ENCODE measurements around the gene OR2D2.
"Not testable (repeated sequence)": the region's sequence is repeated elsewhere in the genome, so short reads cannot be mapped to it uniquely, and the experiment has no call there.

Gene OR2D2

GRCh38 chr11:6892400-6892799 is at the start of gene OR2D2:
TSS of gene OR2D2 (minus strand) at chr11:6892500. CDS start at chr11:6892500, 0 bp downstream.
- no peak for DNase-seq

DNA sequence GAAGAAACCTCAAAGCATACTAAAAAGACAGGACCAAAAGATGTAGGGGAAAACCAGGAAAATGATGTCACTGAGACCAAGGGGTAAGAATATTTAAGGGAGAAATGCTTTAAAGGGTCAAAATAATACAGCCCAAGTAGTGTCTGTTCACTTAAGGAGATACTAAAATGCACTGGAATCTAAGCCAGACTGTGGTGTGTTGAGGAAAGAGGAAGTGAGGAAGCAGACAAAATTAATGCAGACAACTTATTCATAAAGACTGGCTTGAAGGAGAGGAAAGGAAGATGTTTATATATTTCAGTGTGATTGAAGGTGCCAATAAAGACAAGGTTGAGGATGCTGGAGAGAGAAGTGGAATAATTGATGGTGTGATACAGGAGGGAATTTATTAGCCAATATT is 49.7 kb upstream of the OR2D2 start:
- DNase-seq, result no peak

DNA sequence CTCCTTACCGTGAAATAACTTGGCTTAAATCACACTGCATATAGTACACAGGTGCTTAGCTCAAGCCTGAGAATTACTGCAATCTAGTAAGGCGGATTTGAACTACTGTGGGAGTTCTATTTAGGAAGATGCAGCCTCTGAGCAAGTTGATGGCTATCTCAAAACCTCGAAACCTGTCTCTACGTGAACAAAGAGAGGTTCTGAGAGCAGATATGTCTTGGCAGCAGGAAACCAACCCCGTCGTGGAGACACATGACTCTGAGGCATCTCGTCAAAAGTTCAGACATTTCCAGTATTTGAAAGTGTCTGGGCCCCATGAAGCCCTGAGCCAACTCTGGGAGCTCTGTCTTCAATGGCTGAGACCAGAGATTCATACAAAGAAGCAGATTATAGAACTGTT is 39.8 kb upstream of the OR2D2 start:
- DNase-seq, result no peak

DNA sequence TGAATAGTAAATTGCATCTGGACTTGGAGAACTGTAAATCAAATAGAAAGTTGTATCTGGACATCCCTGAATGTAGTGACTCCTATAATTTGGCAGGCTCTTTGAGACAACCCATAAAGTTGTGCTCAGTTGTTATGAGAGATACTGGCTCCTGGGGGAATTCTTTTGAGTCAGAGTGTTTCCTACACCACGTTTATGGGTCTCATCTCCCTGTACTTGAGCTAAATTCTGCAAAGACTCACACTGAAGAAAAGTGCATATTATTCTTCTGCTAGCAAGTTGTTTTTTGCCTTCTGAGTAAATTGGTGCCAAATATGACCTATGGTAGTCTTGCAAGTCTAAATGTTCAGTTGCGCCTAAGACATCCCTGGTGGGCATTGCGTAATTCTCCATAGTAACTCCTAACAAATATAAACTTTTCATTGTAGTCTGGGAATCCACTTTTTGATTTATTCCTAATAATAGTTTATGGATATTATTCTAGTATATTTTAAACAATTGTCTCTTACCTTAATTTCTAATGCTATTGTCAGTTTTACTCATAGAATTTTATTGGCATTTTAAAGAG is 38.9 kb upstream of the OR2D2 start:
- DNase-seq, result no peak

GRCh38 chr11:6928916-6929315 is 36.6 kb upstream of the OR2D2 start:
- DNase-seq, result no peak

DNA sequence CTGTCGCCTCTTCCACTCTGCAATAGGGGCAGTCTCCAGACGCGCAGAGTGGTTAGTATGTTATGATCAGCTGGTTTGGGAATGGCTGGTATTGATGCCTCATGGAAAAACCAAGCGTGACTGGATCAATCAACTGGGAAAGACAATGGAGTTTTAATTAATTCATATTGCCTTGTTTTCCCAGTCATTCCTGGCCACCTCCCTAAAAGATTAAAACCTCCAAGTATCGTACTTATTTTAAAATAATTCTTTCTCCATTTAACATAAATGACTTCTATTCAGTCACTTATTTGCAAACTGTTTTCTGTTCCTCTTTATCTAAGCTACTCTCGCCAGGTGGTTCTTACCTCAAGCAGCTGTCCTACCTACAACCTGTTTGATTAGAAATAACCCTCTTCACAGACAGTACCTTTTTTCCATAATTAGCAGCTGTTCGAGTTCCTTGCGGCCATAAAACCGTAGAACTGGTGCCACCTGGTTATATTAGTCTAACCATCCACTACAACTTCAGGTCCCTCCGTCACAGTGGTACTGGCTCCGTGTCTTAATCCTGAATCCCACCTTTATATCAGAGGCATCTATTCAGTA is 34.8 kb upstream of the OR2D2 start:
- no peak for DNase-seq

DNA sequence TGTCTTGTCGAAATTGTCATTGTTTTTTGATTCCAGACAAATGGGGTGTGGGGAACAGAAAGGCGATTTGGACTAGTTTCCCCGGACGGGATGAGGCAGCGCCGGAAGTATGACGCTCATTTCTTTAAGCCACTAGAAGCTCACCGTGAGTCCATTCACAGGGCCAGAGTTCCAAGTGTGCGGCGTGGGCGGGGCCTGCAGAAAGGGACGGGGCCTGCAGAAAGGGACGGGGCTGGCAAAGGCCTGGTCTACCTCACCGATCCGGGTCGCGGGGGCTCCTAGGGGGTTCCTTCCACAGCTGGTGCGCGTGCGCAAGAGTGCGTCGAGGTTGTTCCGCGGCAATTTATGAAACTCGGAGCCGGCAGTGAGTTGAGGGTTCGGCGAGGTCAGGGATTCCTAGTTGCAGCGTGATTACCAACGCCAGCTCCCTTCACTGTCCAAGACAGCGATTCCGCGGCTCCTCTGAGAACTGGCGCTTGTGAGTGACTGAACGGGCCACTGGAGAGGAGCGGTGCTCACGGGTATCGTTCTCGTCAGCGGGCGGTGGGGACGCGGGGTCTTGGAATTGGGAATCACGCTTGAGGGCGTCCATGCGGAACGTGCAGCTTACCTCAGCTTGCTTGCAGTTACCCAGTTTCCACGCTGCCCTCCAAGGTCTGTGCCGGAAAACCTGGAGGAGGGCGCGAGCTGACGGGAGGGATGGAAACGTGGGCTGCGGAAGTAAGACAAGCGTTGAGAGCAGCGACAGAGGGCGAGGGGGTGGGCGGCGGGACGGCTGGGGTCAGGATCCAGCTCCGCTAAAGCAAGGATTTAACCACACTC is 34.1 kb upstream of the OR2D2 start, which contains the start of gene ZNF215:
Gene ZNF215 (plus strand): TSS at position 219 of the 822 bp plus-strand sequence. CDS start 5,847 bp downstream, outside the sequence.
- DNase-seq, result peak; percentile 27

DNA sequence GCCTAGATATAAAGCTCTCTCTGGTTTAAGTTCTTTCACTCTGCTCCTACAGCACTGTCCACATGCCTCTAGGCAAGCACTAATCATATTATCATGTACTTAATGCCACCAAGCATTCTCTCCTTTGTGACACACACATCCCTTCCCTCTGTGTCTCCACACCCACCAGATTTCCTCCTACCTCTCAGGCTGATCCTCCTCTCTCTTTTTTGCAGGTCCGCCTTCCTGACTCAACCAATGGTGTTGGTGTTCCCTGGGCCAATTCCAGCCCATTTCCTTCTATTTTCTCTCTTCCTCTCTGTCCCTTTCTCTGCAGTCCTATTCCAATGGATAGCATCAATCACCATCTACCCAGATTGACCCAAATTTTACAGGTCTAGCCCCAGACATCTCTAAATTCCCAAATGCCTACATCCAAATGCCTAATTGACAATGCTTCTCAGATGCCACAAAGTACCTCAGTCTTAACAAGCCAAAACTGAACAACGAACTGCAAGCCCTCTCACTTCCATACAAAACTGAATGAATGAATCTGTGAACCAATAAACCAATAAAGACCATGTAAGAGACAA is 33.4 kb upstream of the OR2D2 start:
- no peak for DNase-seq

DNA sequence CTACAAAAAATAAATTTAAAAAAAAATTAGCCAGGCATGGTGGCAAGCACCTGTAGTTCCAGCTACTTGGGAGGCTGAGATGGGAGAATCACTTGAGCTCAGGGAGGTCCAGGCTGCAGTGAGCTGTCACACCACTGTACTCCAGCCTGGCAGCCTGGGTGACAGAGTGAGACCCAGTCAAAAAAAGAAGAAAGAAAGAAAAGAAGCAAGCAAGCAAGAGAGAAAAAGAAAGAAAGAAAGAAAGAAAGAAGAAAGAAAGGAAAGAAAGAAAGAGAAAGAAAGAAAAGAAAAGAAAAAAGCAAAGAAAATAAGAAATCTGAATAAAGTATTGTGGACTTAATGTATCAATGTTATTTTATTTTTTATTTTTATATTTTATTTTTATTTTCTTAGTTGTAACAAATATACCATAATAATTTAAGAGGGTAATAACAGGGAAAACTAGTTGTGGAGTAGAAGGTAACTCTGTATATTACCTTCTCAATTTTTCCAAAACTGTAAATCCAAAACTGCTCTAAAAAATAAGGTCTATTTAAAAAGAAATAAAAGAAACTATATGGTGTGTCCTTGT is 32.8 kb upstream of the OR2D2 start:
- no peak for DNase-seq

- DNase-seq, result no peak
These were observed 28.4 kb upstream of the OR2D2 start, which contains the start of gene OR2D3 for GRCh38 chr11:6920702-6921101. TSS of gene OR2D3 (plus strand) at chr11:6921002. CDS start at chr11:6921002, 0 bp downstream.

- no peak for DNase-seq
These were observed 27.4 kb upstream of the OR2D2 start for GRCh38 chr11:6919698-6920097.

DNA sequence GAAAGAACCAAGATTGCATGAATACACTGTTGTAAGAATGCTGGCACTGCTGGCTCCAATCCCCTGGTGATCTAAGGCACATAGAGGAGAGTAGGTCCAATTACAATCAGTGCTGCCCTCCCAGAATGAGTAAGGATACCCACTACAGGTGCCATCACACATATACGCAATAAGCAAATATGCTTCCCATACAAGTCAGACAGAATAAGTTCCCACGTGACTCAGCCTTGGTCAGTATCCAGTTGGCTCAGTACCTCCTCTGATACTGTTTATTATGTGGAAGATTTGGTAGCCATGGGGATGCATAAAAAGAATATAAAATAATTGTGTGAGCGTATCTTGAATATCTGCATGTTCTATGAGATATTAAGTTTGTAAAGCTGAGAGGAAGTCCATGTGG is 19.6 kb upstream of the OR2D2 start:
- DNase-seq, result no peak

- DNase-seq, result no peak
These were observed 19.1 kb upstream of the OR2D2 start for GRCh38 chr11:6911378-6911777.

DNA sequence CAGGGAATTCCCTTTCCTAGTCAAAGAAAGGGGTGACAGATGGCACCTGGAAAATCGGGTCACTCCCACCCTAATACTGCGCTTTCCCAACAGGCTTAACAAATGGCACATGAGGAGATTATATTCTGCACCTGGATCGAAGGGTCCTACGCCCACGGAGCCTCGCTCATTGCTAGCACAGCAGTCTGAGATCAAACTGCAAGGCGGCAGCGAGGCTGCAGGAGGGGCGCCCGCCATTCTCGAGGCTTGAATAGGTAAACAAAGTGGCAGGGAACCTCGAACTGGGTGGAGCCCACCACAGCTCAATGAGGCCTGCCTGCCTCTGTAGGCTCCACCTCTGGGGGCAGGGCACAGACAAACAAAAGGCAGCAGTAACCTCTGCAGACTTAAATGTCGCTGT is 12.5 kb upstream of the OR2D2 start:
- DNase-seq, result not testable (repeated sequence)

GRCh38 chr11:6900327-6900999 is 8.2 kb upstream of the OR2D2 start:
- DNase-seq, result no peak

- no peak for DNase-seq
These were observed 6.6 kb upstream of the OR2D2 start for GRCh38 chr11:6898911-6899310.

GRCh38 chr11:6895010-6895409 is 2.7 kb upstream of the OR2D2 start:
- no peak for DNase-seq

DNA sequence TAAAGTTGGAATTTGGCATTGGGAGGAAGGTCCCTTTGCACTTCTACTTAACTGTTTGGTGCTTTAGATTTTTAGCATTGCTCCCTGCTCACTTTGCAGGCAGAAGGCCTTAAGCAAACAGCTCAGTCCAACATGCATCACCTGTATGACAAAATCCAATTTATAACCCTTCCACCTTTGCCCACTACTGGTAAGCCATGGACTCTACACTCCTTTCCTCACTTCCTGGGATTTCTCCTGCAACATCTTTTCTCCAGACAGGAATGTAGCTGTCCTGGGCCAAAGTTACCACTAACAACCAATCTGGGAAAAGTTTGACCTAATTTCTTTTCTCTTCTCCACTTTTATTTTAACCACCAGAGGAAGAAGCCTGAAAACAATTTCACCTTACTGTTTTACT is 1.8 kb upstream of the OR2D2 start:
- no peak for DNase-seq

- DNase-seq, result no peak
These were observed 2.5 kb downstream of the OR2D2 start for GRCh38 chr11:6889835-6890234.

DNA sequence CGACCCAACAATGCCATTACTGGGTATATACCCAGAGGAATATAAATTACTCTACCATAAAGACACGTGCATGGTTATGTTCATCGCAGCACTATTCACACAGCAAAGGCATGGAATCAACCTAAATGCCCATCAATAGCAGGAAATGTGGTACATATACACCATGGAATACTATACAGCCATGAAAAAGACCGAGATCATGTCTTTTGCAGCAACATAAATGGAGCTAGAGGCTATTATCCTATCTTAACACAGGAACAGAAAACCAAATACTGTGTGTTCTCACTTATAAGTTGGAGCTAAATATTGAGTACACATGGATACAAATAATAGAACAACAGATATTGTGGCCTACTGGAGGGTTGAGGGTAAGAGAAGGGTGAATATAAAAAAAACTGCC is 3.5 kb downstream of the OR2D2 start:
- DNase-seq, result no peak

DNA sequence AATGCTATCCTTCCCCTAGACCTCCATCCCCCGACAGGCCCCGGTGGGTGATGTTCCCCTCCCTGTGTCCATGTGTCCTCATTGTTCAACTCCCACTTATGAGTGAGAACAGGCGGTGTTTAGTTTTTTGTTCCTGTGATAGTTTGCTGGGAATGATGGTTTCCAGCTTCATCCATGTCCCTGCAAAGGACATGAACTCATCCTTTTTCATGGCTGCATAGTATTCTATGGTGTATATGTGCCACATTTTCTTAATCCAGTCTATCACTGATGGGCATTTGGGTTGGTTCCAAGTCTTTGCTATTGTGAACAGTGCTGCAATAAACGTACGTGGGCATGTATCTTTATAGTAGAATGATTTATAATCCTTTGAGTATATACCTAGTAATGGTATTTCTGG is 4.6 kb downstream of the OR2D2 start:
- not testable (repeated sequence) for DNase-seq

GRCh38 chr11:6882751-6883150 is 9.5 kb downstream of the OR2D2 start:
- no peak for DNase-seq

GRCh38 chr11:6876914-6877313 is 15.4 kb downstream of the OR2D2 start:
- DNase-seq, result no peak

All from GOT3 (cell line).